ENCODE measurements around the gene AHCYL1.

- no peak for TF ChIP-seq CTCF (IDR thresholded peaks at IDR 0.05)
- no peak for TF ChIP-seq POLR2A (IDR thresholded peaks at IDR 0.05)
These were observed 19.3 kb downstream of the AHCYL1 start for GRCh38 chr1:110003747-110004428.

All from thyroid gland (tissue), 4 donors.